A673 (cell line): Measurements from ENCODE around the gene PSD2. TPM values are rescaled to one million over a fixed set of nuclear protein-coding genes. Genes with fewer than 3 reads are reported as not detected.
"Not testable (repeated sequence)": the region's sequence is repeated elsewhere in the genome, so short reads cannot be mapped to it uniquely, and the experiment has no call there.

Experiments used
- BruUV-seq: library from RNA; stranded (reverse); fragments of 400-500 nt; replicated peaks from 2 replicates; lab custom pipeline; 2021; lab: Mats Ljungman, UMichigan
- CTCF ChIA-PET: fragments of 300-600 bp; sonication (Branson Sonifier 250); formaldehyde crosslinking; loops from one replicate; lab custom pipeline; 2022; ENCODE audit warnings: antibody characterized with exemption; lab: Charles Lee
- POLR2A ChIA-PET: fragments of 300-600 bp; sonication (Branson Sonifier 250); formaldehyde crosslinking; loops from one replicate; lab custom pipeline; 2022; ENCODE audit warnings: antibody characterized with exemption; ENCODE audit not compliant: low non-redundant PET; lab: Charles Lee
- DNase-seq: peaks from one replicate; pipeline ENCODE4 v3.0.0-alpha.2; 2015; ENCODE audit warnings: low spot score
- H3K27ac ChIP-seq: fragments of 200-600 bp; sonication (generic); 2 replicates; pipeline ENCODE4 v1.5.1; 2016; ENCODE audit warnings: mixed run types, low read depth, mild to moderate bottlenecking, mixed read lengths, antibody characterized with exemption, low read length; ENCODE audit not compliant: poor library complexity, severe bottlenecking
- H3K27me3 ChIP-seq: fragments of 200-600 bp; sonication (generic); replicated peaks from 2 replicates; pipeline ENCODE4 v1.6.1; 2017; ENCODE audit warnings: mixed run types, low read depth, mild to moderate bottlenecking, mixed read lengths, antibody characterized with exemption, low read length; ENCODE audit not compliant: insufficient read depth, poor library complexity
- H3K36me3 ChIP-seq: fragments of 200-600 bp; sonication (generic); 2 replicates; pipeline ENCODE4 v1.6.1; 2016; ENCODE audit warnings: mixed run types, mild to moderate bottlenecking, mixed read lengths, antibody characterized with exemption, low read length; ENCODE audit not compliant: insufficient read depth, poor library complexity, severe bottlenecking
- H3K4me1 ChIP-seq: fragments of 200-600 bp; sonication (generic); 2 replicates; pipeline ENCODE4 v1.6.1; 2017; ENCODE audit warnings: mixed run types, mild to moderate bottlenecking, mixed read lengths, antibody characterized with exemption, low read length; ENCODE audit not compliant: insufficient read depth, poor library complexity, severe bottlenecking
- H3K4me3 ChIP-seq: fragments of 200-600 bp; sonication (generic); 2 replicates; pipeline ENCODE4 v1.5.1; 2016; ENCODE audit warnings: low read depth, mixed run types, mild to moderate bottlenecking, mixed read lengths, low read length; ENCODE audit not compliant: poor library complexity, severe bottlenecking
- H3K9me3 ChIP-seq: fragments of 200-600 bp; sonication (generic); 2 replicates; pipeline ENCODE4 v1.6.1; 2016; ENCODE audit warnings: mixed run types, low read depth, mild to moderate bottlenecking, mixed read lengths, antibody characterized with exemption, low read length; ENCODE audit not compliant: poor library complexity, severe bottlenecking
- EZH2 ChIP-seq: fragments of 200-600 bp; sonication (generic); IDR thresholded peaks from 2 replicates; pipeline ENCODE4 v1.6.1; 2017; ENCODE audit warnings: borderline replicate concordance, low read depth, mild to moderate bottlenecking, mixed read lengths, antibody characterized with exemption, low read length; ENCODE audit not compliant: poor library complexity, severe bottlenecking
- intact Hi-C: fragments of 100-400 bp; cut with micrococcal nuclease; formaldehyde crosslinking; loops from one replicate; pipeline ENCODE4 v1.10.0; 2022; ENCODE audit not compliant: unreplicated experiment
- total RNA-seq: library from RNA; stranded (reverse); gene quantifications from 2 replicates; pipeline ENCODE4 v1.2.3, GENCODE V29; 2021
- TF ChIP-seq, protein P1 (sequence below): fragments of 300-800, 200-600 bp; sonication (generic); conservative IDR thresholded peaks from 2 replicates; pipeline ENCODE4 v1.5.1; 2017; ENCODE audit warnings: low read depth, mild to moderate bottlenecking, antibody characterized with exemption, low read length, moderate library complexity, mixed read lengths

The PSD2 gene
- total RNA-seq, 1 experiment from 2014 or later = 0.26 TPM

DNA sequence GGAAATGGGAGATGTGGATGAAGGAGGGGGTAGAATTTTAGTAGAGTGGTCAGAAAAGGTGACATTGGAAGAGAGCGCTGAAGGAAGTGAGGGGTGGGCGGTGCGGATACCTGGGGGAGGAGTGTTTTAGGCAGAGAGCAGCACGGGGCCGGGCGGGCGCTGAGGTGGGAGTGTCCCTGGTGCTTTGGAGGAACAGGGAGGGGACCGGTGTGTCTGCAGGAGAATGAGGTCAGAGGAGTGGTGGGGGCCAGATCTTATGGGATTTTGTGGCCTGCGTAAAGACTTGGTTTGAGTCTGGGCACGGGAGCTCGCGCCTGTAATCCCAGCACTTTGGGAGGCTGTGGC is 5.8 kb upstream of the PSD2 start:
- no peaks in the 10 kb centered on the region for H3K36me3 ChIP-seq
- no peak overlapping the region for H3K27ac ChIP-seq
- no peaks in the 10 kb centered on the region for H3K4me1 ChIP-seq
- no peak for DNase-seq
- H3K27me3 ChIP-seq = peaks cover 12% of the 10 kb centered on the region
- ChIA-PET POLR2A (no interaction called here), CTCF (no interaction called here)
- BruUV-seq = no TSS peak
- intact Hi-C loops = no loop called here
- no peak for TF ChIP-seq EZH2
- TF ChIP-seq, protein P1, sequence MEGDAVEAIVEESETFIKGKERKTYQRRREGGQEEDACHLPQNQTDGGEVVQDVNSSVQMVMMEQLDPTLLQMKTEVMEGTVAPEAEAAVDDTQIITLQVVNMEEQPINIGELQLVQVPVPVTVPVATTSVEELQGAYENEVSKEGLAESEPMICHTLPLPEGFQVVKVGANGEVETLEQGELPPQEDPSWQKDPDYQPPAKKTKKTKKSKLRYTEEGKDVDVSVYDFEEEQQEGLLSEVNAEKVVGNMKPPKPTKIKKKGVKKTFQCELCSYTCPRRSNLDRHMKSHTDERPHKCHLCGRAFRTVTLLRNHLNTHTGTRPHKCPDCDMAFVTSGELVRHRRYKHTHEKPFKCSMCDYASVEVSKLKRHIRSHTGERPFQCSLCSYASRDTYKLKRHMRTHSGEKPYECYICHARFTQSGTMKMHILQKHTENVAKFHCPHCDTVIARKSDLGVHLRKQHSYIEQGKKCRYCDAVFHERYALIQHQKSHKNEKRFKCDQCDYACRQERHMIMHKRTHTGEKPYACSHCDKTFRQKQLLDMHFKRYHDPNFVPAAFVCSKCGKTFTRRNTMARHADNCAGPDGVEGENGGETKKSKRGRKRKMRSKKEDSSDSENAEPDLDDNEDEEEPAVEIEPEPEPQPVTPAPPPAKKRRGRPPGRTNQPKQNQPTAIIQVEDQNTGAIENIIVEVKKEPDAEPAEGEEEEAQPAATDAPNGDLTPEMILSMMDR = no peak
- no peaks in the 10 kb centered on the region for H3K9me3 ChIP-seq
- no peak overlapping the region for H3K4me3 ChIP-seq

DNA sequence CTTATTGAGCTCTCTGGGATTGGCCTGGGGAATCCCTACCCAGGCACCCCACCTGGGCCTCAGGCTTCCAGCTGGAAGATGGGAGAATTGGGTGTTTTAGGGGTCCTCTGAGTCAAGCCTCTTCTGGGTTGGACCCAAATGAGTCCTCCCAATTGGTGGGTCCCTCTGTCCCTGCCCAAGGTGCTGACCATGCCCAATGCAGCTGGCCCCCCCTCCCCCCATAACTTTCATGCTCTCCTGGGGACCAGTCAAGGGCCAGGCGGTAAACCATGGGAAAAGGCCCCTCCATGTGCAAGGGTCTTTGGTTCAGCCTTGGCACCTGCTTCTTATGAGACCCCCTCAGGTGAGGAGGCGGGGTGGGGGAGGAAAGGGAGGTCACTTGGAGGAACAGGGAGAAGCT is 3.4 kb upstream of the PSD2 start:
- TF ChIP-seq EZH2 = no peak
- Histone ChIP-seq H3K27ac (no peak overlapping the region), H3K9me3 (no peaks in the 10 kb centered on the region), H3K36me3 (no peaks in the 10 kb centered on the region), H3K27me3 (peaks cover 35% of the 10 kb centered on the region), H3K4me3 (no peak overlapping the region), H3K4me1 (peaks cover 6% of the 10 kb centered on the region)
- CTCF ChIA-PET = interaction anchor here (1.1 kb wide), 1 partner anchor 177 kb away, joined by 3 read pairs; no protein-coding TSS in a partner anchor
- no peak for DNase-seq
- intact Hi-C loops = no loop called here
- POLR2A ChIA-PET = interaction anchor here (0.5 kb wide), 1 partner anchor 141 kb away, joined by 3 read pairs; no protein-coding TSS in a partner anchor
- BruUV-seq = no TSS peak

DNA sequence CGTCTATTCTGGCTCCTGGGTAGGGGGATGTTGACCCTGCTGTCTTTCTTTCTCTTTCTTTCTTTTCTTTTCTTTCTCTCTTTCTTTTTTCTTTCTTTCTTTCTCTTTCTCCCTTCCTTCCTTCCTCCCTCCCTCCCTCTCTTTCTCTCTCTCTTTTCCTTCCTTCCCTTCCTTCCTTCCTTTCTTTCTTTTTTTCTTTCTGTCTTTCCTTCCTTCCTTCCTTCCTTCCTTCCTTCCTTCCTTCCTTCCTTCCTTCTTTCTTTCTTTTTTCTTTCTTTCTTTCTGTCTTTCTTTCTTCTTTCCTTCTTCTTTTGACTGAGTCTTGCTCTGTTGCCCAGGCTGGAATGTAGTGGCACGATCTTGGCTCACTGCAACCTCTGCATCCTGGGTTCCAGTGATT is 3.0 kb upstream of the PSD2 start:
- BruUV-seq, POLR2A ChIA-PET: not testable (repeated sequence)
- peaks cover 40% of the 10 kb centered on the region for H3K27me3 ChIP-seq

DNA sequence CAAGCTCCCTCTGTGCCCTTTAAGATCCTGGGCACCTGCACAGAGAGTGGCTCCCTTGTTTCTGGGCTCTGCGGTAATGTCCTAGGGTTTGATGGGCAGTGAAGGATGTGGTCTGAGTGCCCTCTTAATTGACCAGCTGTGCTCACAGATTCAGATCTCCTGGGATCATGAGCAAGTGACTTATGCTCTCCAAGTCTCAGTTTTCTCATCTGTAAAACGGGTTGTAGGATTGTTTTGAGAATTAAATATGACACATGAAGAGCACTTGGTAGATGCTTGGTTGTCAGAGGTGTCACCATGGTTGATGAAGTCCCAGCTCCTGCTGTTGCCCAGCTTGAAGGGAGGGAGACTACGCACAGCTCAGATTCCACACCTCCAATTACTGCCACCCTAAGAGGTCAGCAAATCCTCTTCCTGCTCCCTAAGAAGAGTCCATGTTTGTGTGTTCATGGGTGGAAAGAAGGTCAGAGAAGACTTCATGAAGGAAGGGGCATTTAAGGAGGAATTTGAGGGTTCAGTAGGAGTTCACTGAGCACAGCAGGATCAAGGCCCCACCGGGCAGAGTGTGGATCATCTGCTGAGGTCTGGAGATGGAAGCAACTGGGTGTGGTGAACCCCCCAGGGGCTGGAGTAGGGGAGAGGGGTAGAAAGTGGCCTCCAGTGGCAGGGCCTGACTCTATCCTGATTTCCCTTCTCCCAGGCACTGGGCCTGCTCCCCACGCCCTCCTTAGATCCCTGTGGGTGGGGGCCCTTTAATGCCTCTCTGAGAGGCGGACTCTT is 1.4 kb upstream of the PSD2 start:
- intact Hi-C loops = no loop called here
- H3K4me3 ChIP-seq = no peak overlapping the region
- H3K36me3 ChIP-seq = no peaks in the 10 kb centered on the region
- no peak for DNase-seq
- ChIA-PET POLR2A (no interaction called here), CTCF (no interaction called here)
- peaks cover 6% of the 10 kb centered on the region for H3K4me1 ChIP-seq
- no TSS peak for BruUV-seq
- no peak overlapping the region for H3K27ac ChIP-seq
- TF ChIP-seq, protein P1 = no peak
- no peak for TF ChIP-seq EZH2
- no peaks in the 10 kb centered on the region for H3K9me3 ChIP-seq
- peaks cover 56% of the 10 kb centered on the region for H3K27me3 ChIP-seq

More for the DNA sequence above, 3.0 kb upstream of the PSD2 start:
- H3K9me3 ChIP-seq, DNase-seq, H3K4me1 ChIP-seq, H3K4me3 ChIP-seq, intact Hi-C loops, H3K27ac ChIP-seq, H3K36me3 ChIP-seq: not testable (repeated sequence)
- CTCF ChIA-PET = interaction anchor here (0.7 kb wide), 1 partner anchor 177 kb away, joined by 7 read pairs; no protein-coding TSS in a partner anchor
